ENCODE results near the gene HBM. TPM values are rescaled to one million over a fixed set of nuclear protein-coding genes. Genes with fewer than 3 reads are reported as not detected.

Gene HBM
- polyA plus RNA-seq, 2 of the 4 experiments (the other 2 are of a cell fraction) = not detected

GRCh38 chr16:130533-131173 lies 35.1 kb upstream of the HBM start:
- ChIA-PET POLR2A (no interaction called here), CTCF (interaction anchor here (1.3 to 4.9 kb wide), 7 partner anchors 13 to 232 kb away, joined by 3 to 23 read pairs (median 16); partner anchors contain the start of gene HBQ1)
- no peak for DNase-seq (ENCODE audit: low read depth in 1 of 2, low spot score in 1 of 2)
- Histone ChIP-seq H3K27ac (no peak overlapping the region), H3K4me3 (no peak overlapping the region), H3K9me3 (no peaks in the 10 kb centered on the region), H3K4me1 (no peaks in the 10 kb centered on the region), H3K4me2 (no peak overlapping the region)
- TF ChIP-seq RFX5 (IDR thresholded peaks at IDR 0.05) (no peak), HMGXB4 (CRISPR knock-in tag; IDR thresholded peaks at IDR 0.05; ENCODE audit: borderline replicate concordance) (no peak), NR3C1 (IDR thresholded peaks at IDR 0.05) (no peak)
- 94% methylated on average over 15 of the region's 15 CpGs for WGBS (ENCODE audit: missing lambda C conversion rate)
- FAIRE-seq = no peak
- no peak for ATAC-seq

GRCh38 chr16:132120-132519 lies 33.7 kb upstream of the HBM start:
- no peaks in the 10 kb centered on the region for H3K9me3 ChIP-seq
- POLR2A ChIA-PET = no interaction called here
- H3K27ac ChIP-seq = no peak overlapping the region
- H3K4me2 ChIP-seq = no peak overlapping the region
- 92% methylated on average over 7 of the region's 7 CpGs for WGBS (ENCODE audit: missing lambda C conversion rate)
- 0 out of 3 replicates have a peak, but pooled peaks cover under 1% of the 10 kb centered on the region for H3K4me1 ChIP-seq
- CTCF ChIA-PET = interaction anchor here (1.9 to 4.6 kb wide), 5 partner anchors 15 to 49 kb away, joined by 4 to 23 read pairs (median 16); partner anchors contain the start of gene HBQ1
- FAIRE-seq = no peak
- DNase-seq (ENCODE audit: low read depth in 1 of 2, low spot score in 1 of 2) = no peak
- no peak for ATAC-seq
- TF ChIP-seq SMC3 (IDR thresholded peaks at IDR 0.05) = no peak
- TF ChIP-seq ZSCAN20 (CRISPR knock-in tag; IDR thresholded peaks at IDR 0.05) = no peak
- TF ChIP-seq EP300 (IDR thresholded peaks at IDR 0.05) = no peak
- TF ChIP-seq CHD2 (IDR thresholded peaks at IDR 0.05; ENCODE audit: low read length, partially characterized antibody) = no peak
- TF ChIP-seq HDAC2 (IDR thresholded peaks at IDR 0.05) = no peak
- TF ChIP-seq RFX5 (IDR thresholded peaks at IDR 0.05) = no peak
- no peak for TF ChIP-seq KDM5A (IDR thresholded peaks at IDR 0.05)
- TF ChIP-seq USF2 (IDR thresholded peaks at IDR 0.05) = no peak
- TF ChIP-seq GATA3 (IDR thresholded peaks at IDR 0.05; ENCODE audit: borderline replicate concordance) = no peak
- no peak for TF ChIP-seq RARB (CRISPR knock-in tag; IDR thresholded peaks at IDR 0.05)
- TF ChIP-seq ZFP36 (IDR thresholded peaks at IDR 0.05; ENCODE audit: borderline replicate concordance, partially characterized antibody) = no peak
- no peak for TF ChIP-seq HOXB13 (CRISPR knock-in tag; IDR thresholded peaks at IDR 0.05; ENCODE audit: low read depth)
- no peak for TF ChIP-seq ZNF302 (CRISPR knock-in tag; IDR thresholded peaks at IDR 0.05)
- no peak for TF ChIP-seq CBX2 (IDR thresholded peaks at IDR 0.05; ENCODE audit: borderline replicate concordance, low read depth)
- no peak for TF ChIP-seq JUNB (IDR thresholded peaks at IDR 0.05)
- no peak for TF ChIP-seq PHF8 (IDR thresholded peaks at IDR 0.05; ENCODE audit: borderline replicate concordance, low read depth)
- TF ChIP-seq TP53 (CRISPR knock-in tag; IDR thresholded peaks at IDR 0.05) = no peak
- no peak for TF ChIP-seq HMGXB4 (CRISPR knock-in tag; IDR thresholded peaks at IDR 0.05; ENCODE audit: borderline replicate concordance)
- TF ChIP-seq RCOR1 (IDR thresholded peaks at IDR 0.05; ENCODE audit: low read depth, low read length) = no peak
- no peak for TF ChIP-seq BHLHE40 (IDR thresholded peaks at IDR 0.05; ENCODE audit: low read depth, low read length)
- no peak overlapping the region for H3K4me3 ChIP-seq

All from A549 (cell line).